ENCODE results near the gene ANKRD42.

Gene ANKRD42

GRCh38 chr11:83193315-83194280, at the start of gene ANKRD42:
TSS of gene ANKRD42 (plus strand) at chr11:83193712. CDS start at chr11:83194671, 959 bp downstream.
- peak; percentile 90 for DNase-seq (ENCODE audit: low read depth)

- DNase-seq (ENCODE audit: low read depth), result no peak
Measured at GRCh38 chr11:83147895-83148294, 45.6 kb upstream of the ANKRD42 start.

- DNase-seq (ENCODE audit: low read depth), result no peak
Measured at GRCh38 chr11:83150450-83150849, 43.1 kb upstream of the ANKRD42 start.

GRCh38 chr11:83151274-83151977, 42.1 kb upstream of the ANKRD42 start:
- no peak for DNase-seq (ENCODE audit: low read depth)

GRCh38 chr11:83152264-83152663, 41.2 kb upstream of the ANKRD42 start:
- no peak for DNase-seq (ENCODE audit: low read depth)

GRCh38 chr11:83153764-83154163, 39.7 kb upstream of the ANKRD42 start:
- no peak for DNase-seq (ENCODE audit: low read depth)

- peak; percentile 100 for DNase-seq (ENCODE audit: low read depth)
Measured at GRCh38 chr11:83156144-83156995, 37.1 kb upstream of the ANKRD42 start.

GRCh38 chr11:83156996-83157593, 36.4 kb upstream of the ANKRD42 start, which contains the start of gene PCF11:
TSS of gene PCF11 (plus strand) at chr11:83157131. CDS start at chr11:83157440, 309 bp downstream.
- no peak for DNase-seq (ENCODE audit: low read depth)

GRCh38 chr11:83157594-83158356, 35.7 kb upstream of the ANKRD42 start:
- no peak for DNase-seq (ENCODE audit: low read depth)

- DNase-seq (ENCODE audit: low read depth), result no peak
Measured at GRCh38 chr11:83158357-83158786, 35.1 kb upstream of the ANKRD42 start.

GRCh38 chr11:83158965-83159901, 34.3 kb upstream of the ANKRD42 start:
- DNase-seq (ENCODE audit: low read depth), result no peak

GRCh38 chr11:83159902-83160865, 33.3 kb upstream of the ANKRD42 start:
- DNase-seq (ENCODE audit: low read depth), result no peak

- DNase-seq (ENCODE audit: low read depth), result no peak
Measured at GRCh38 chr11:83161610-83162199, 31.8 kb upstream of the ANKRD42 start.

GRCh38 chr11:83162377-83162776, 31.1 kb upstream of the ANKRD42 start:
- DNase-seq (ENCODE audit: low read depth), result no peak

GRCh38 chr11:83166193-83166866, 27.2 kb upstream of the ANKRD42 start:
- DNase-seq (ENCODE audit: low read depth), result no peak

- DNase-seq (ENCODE audit: low read depth), result no peak
Measured at GRCh38 chr11:83168756-83169155, 24.8 kb upstream of the ANKRD42 start.

- no peak for DNase-seq (ENCODE audit: low read depth)
Measured at GRCh38 chr11:83170865-83171264, 22.6 kb upstream of the ANKRD42 start.
